ENCODE measurements around the gene SLC4A2. TPM values are rescaled to one million over a fixed set of nuclear protein-coding genes. Genes with fewer than 3 reads are reported as not detected.

Gene SLC4A2
- total RNA-seq, 2 experiments from 2014 or later, result 64.2 to 86.0 TPM

- no peak for TF ChIP-seq EZH2phosphoT487 (IDR thresholded peaks at IDR 0.05; ENCODE audit: borderline replicate concordance, low read depth, low read length)
- TF ChIP-seq, protein P1, sequence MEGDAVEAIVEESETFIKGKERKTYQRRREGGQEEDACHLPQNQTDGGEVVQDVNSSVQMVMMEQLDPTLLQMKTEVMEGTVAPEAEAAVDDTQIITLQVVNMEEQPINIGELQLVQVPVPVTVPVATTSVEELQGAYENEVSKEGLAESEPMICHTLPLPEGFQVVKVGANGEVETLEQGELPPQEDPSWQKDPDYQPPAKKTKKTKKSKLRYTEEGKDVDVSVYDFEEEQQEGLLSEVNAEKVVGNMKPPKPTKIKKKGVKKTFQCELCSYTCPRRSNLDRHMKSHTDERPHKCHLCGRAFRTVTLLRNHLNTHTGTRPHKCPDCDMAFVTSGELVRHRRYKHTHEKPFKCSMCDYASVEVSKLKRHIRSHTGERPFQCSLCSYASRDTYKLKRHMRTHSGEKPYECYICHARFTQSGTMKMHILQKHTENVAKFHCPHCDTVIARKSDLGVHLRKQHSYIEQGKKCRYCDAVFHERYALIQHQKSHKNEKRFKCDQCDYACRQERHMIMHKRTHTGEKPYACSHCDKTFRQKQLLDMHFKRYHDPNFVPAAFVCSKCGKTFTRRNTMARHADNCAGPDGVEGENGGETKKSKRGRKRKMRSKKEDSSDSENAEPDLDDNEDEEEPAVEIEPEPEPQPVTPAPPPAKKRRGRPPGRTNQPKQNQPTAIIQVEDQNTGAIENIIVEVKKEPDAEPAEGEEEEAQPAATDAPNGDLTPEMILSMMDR (conservative IDR thresholded peaks at IDR 0.05; ENCODE audit: low read length), result no peak
- no peak for DNase-seq (ENCODE audit: low spot score)
- BruUV-seq (replicated peaks), result no TSS peak
- Histone ChIP-seq H2AFZ (ENCODE audit: low read length) (no peak overlapping the region), H3K4me1 (ENCODE audit: insufficient read depth, low read length, poor library complexity, severe bottlenecking) (peaks cover 10% of the 10 kb centered on the region), H3K9me2 (ENCODE audit: insufficient read depth, low read length) (no peaks in the 10 kb centered on the region), H4K20me1 (ENCODE audit: insufficient read depth, low read length) (no peaks in the 10 kb centered on the region), H3K4me3 (ENCODE audit: low read depth, low read length, poor library complexity, severe bottlenecking) (no peak overlapping the region), H3K9me3 (ENCODE audit: low read length) (no peaks in the 10 kb centered on the region), H3K27ac (ENCODE audit: low read depth, low read length, poor library complexity, severe bottlenecking) (no peak overlapping the region), H3K79me2 (ENCODE audit: insufficient read depth, low read depth, low read length) (no peaks in the 10 kb centered on the region), H3K4me2 (ENCODE audit: low read length) (no peak overlapping the region), H3K36me3 (ENCODE audit: insufficient read depth, low read length) (no peaks in the 10 kb centered on the region)
- ChIA-PET POLR2A (no interaction called here), CTCF (ENCODE audit: unreplicated experiment) (interaction anchor here (0.5 to 1.0 kb wide), 2 partner anchors 10 to 124 kb away, joined by 3 to 7 read pairs; no protein-coding TSS in a partner anchor)
- intact Hi-C loops (cut with micrococcal nuclease; ENCODE audit: unreplicated experiment), result loop anchor here (5.0 kb wide), 1 partner anchor 96 kb away; no protein-coding TSS in a partner anchor
Measured at GRCh38 chr7:151016505-151016904, 42.9 kb upstream of the SLC4A2 start.

DNA sequence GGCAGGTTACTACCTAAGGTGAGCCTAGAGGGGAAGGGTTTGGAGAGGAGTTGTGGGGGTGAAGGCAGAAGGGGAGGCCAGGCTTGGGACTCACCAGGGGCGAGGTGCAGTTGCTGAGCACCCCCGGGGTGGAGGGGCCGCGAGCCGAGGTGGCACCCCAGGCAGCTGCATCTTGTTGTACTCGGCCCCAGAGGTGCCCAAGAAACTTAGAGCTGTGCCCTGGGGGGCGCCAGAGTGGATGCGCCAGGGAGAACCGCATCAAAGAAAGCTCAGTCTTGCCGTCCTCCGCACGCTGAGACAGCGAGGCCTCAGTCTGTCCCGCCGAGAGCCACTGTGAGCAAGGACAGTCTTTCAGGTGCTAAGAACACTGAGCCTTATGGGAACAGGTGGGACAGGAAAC is 42.4 kb upstream of the SLC4A2 start:
- H3K36me3 ChIP-seq (ENCODE audit: insufficient read depth, low read length), result no peaks in the 10 kb centered on the region
- ChIA-PET POLR2A (no interaction called here), CTCF (ENCODE audit: unreplicated experiment) (interaction anchor here (0.5 to 1.0 kb wide), 2 partner anchors 10 to 125 kb away, joined by 3 to 7 read pairs; no protein-coding TSS in a partner anchor)
- H3K9me2 ChIP-seq (ENCODE audit: insufficient read depth, low read length), result no peaks in the 10 kb centered on the region
- no peak for TF ChIP-seq EZH2phosphoT487 (IDR thresholded peaks at IDR 0.05; ENCODE audit: borderline replicate concordance, low read depth, low read length)
- TF ChIP-seq, protein P1 (conservative IDR thresholded peaks at IDR 0.05; ENCODE audit: low read length), result no peak
- H3K79me2 ChIP-seq (ENCODE audit: insufficient read depth, low read depth, low read length), result no peaks in the 10 kb centered on the region
- H2AFZ ChIP-seq (ENCODE audit: low read length), result no peak overlapping the region
- DNase-seq (ENCODE audit: low spot score), result no peak
- intact Hi-C loops (cut with micrococcal nuclease; ENCODE audit: unreplicated experiment), result loop anchor here (5.0 kb wide), 1 partner anchor 95 kb away; no protein-coding TSS in a partner anchor
- H3K4me3 ChIP-seq (ENCODE audit: low read depth, low read length, poor library complexity, severe bottlenecking), result no peak overlapping the region
- H3K9me3 ChIP-seq (ENCODE audit: low read length), result no peaks in the 10 kb centered on the region
- no TSS peak for BruUV-seq (replicated peaks)
- peaks cover 10% of the 10 kb centered on the region for H3K4me1 ChIP-seq (ENCODE audit: insufficient read depth, low read length, poor library complexity, severe bottlenecking)
- H4K20me1 ChIP-seq (ENCODE audit: insufficient read depth, low read length), result no peaks in the 10 kb centered on the region
- H3K4me2 ChIP-seq (ENCODE audit: low read length), result no peak overlapping the region
- no peak overlapping the region for H3K27ac ChIP-seq (ENCODE audit: low read depth, low read length, poor library complexity, severe bottlenecking)

DNA sequence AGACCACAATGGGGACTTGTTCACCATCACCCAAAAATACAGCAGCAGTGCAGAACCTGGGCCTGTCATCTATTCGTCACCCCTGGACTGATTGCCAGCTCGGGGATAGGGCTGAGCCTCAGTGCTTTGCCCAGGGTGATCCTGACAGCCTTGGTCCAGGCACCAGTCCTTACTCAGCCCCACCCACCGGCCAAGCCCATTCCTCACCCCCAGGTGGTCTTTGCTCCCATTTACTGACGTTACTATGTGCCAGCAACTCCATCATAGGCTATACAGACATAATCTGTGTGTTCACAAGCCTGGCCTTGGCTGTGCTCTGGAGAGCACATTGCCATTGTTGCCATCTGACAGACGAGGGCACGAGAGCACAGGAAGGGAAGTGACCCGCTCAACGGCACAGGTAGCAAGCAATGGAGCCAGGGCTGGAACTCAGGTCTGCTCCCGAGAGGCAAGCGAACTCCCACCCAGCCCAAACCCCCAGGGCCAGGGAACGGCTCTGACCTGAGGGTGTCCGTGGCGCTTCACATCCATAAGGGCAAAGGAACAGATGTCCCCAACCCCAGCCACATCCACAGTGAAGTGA is 41.9 kb upstream of the SLC4A2 start:
- peak overlapping the region; percentile 44 for H3K4me3 ChIP-seq (ENCODE audit: low read depth, low read length, poor library complexity, severe bottlenecking)
- no peaks in the 10 kb centered on the region for H3K79me2 ChIP-seq (ENCODE audit: insufficient read depth, low read depth, low read length)
- no TSS peak for BruUV-seq (replicated peaks)
- H2AFZ ChIP-seq (ENCODE audit: low read length), result peak overlapping the region; percentile 53; the same call in 1 of the 2 replicates
- H3K27ac ChIP-seq (ENCODE audit: low read depth, low read length, poor library complexity, severe bottlenecking), result no peak overlapping the region
- H4K20me1 ChIP-seq (ENCODE audit: insufficient read depth, low read length), result no peaks in the 10 kb centered on the region
- peak overlapping the region; percentile 59 for H3K4me2 ChIP-seq (ENCODE audit: low read length)
- DNase-seq (ENCODE audit: low spot score), result no peak
- ChIA-PET CTCF (ENCODE audit: unreplicated experiment) (interaction anchor here (1.4 kb wide), 1 partner anchor 9 kb away, joined by 3 read pairs; no protein-coding TSS in a partner anchor), POLR2A (no interaction called here)
- H3K4me1 ChIP-seq (ENCODE audit: insufficient read depth, low read length, poor library complexity, severe bottlenecking), result peaks cover 10% of the 10 kb centered on the region
- TF ChIP-seq EZH2phosphoT487 (IDR thresholded peaks at IDR 0.05; ENCODE audit: borderline replicate concordance, low read depth, low read length), result no peak
- TF ChIP-seq, protein P1 (conservative IDR thresholded peaks at IDR 0.05; ENCODE audit: low read length), result no peak
- H3K9me2 ChIP-seq (ENCODE audit: insufficient read depth, low read length), result no peaks in the 10 kb centered on the region
- H3K36me3 ChIP-seq (ENCODE audit: insufficient read depth, low read length), result no peaks in the 10 kb centered on the region
- no peaks in the 10 kb centered on the region for H3K9me3 ChIP-seq (ENCODE audit: low read length)
- intact Hi-C loops (cut with micrococcal nuclease; ENCODE audit: unreplicated experiment), result loop anchor here (5.0 kb wide), 1 partner anchor 95 kb away; no protein-coding TSS in a partner anchor

Data from OCI-LY7 (cell line).